Stimulated activated CD4-positive, alpha-beta T cell treated with anti-CD3 and anti-CD28 coated beads, Interleukin-4, amount 100 ng/mL, for 48 hours (primary cell): ENCODE results near the gene TRPV3.
"Not testable (repeated sequence)": the region's sequence is repeated elsewhere in the genome, so short reads cannot be mapped to it uniquely, and the experiment has no call there.

Experiments
- DNase-seq, 2 donors: peaks; one replicate each; pipeline ENCODE4 v3.0.0-alpha.2; 2020; ENCODE audit warnings: low read depth in 2 of 2

Gene TRPV3

GRCh38 chr17:3472137-3472536 is 85.5 kb downstream of the TRPV3 start:
- DNase-seq = no peak

DNA sequence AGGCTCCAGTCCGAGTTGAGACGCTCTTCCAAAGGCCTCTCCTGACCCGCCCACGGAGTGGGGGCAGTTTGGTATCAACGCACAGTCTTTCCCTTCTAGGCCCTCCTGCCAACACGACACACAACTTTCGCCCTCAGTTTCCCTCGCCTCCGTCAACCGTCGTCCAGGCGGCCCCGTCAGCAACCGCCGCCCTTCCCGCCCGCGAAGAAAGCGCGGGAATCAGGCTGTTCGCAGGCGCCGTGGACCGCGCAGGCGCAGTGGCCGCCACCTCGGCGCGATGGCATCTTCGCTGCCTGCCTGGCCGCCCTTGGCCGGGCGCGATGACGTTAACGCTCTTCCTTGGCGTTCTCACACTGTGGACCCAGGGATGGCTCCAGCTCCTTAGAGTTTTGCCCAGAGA is 86.0 kb downstream of the TRPV3 start, which contains the start of gene SPATA22:
SPATA22 (minus strand) TSS at position 221 of the 400 bp plus-strand sequence. CDS start 2,494 bp downstream, outside the sequence.
- DNase-seq = no peak

DNA sequence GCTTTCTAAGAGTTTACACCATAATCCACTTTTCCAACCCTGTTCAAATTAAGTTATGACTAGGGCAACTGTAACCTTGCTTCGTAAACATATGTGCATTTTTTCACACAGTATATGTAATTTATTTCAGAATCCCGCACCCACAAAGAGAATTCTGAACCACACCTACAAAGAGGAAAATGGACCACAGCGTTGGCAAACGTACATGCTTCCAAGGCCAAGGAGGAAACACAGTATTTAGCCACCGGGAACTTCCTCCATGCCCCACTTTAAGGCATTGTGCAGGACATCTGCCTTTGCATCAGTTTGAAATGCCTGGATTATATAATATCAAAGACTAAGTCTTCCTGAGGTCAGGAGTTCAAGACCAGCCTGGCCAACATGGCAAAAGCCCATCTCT is 88.1 kb downstream of the TRPV3 start:
- no peak for DNase-seq

DNA sequence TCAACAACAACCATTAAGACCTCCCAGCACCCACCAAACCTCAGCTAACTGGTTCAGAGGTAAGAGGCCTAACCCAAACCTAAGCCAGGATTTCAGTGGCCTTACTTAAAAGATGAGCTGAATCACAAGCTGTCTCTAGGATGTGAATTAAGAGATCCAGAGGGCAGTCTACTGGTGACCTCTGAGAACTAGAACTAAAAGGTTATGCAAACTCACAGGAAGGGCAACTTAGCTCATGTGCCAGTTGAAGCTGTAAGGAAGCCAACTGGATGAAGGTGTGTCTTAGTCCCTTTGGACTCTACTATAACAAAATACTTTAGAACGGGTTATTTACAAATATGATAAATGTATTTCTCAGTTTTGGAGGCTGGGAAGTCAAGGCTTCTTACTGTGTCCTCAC is 91.3 kb downstream of the TRPV3 start:
- not testable (repeated sequence) for DNase-seq
